Suprapubic skin (tissue), 4 donors: ENCODE results near the gene MAN1C1. TPM values are rescaled to one million over a fixed set of nuclear protein-coding genes. Genes with fewer than 3 reads are reported as not detected.

Source experiments
- DNase-seq, 2 donors: peaks; one replicate each; pipeline ENCODE4 v3.0.0-alpha.2; 2019; ENCODE audit warnings: low spot score in 2 of 2
- H3K27ac ChIP-seq: fragments of 200-600 bp; sonication (generic); one replicate; pipeline ENCODE4 v1.5.1; 2019
- H3K27me3 ChIP-seq: fragments of 200-600 bp; sonication (generic); one replicate; pipeline ENCODE4 v1.5.1; 2019
- H3K36me3 ChIP-seq: fragments of 200-600 bp; sonication (generic); one replicate; pipeline ENCODE4 v1.5.1; 2019
- H3K4me1 ChIP-seq: fragments of 200-600 bp; sonication (generic); one replicate; pipeline ENCODE4 v1.5.1; 2019
- H3K4me3 ChIP-seq: fragments of 200-600 bp; sonication (generic); one replicate; pipeline ENCODE4 v1.5.1; 2019; ENCODE audit warnings: mild to moderate bottlenecking
- H3K9me3 ChIP-seq: fragments of 200-600 bp; sonication (generic); one replicate; pipeline ENCODE4 v1.5.1; 2019
- CTCF ChIP-seq, 2 donors: fragments of 200-600 bp in 1 of 2; fragments of 450-650 bp in 1 of 2; sonication (generic) in 1 of 2; IDR thresholded peaks; one replicate each; pipeline ENCODE4 v1.5.1; 2016 to 2019; ENCODE audit warnings: antibody characterized with exemption in 2 of 2, mild to moderate bottlenecking in 1 of 2, moderate library complexity in 1 of 2
- EP300 ChIP-seq: sonication (generic); formaldehyde crosslinking; IDR thresholded peaks from one replicate; pipeline ENCODE4 v1.6.1; 2017; ENCODE audit warnings: antibody characterized with exemption
- POLR2A ChIP-seq, 2 donors: fragments of 450-650 bp; IDR thresholded peaks; one replicate each; pipeline ENCODE4 v1.6.1; 2017; ENCODE audit warnings: antibody characterized with exemption in 2 of 2, mild to moderate bottlenecking in 2 of 2, moderate library complexity in 2 of 2
- POLR2AphosphoS5 ChIP-seq, 3 donors: sonication (generic); formaldehyde crosslinking; IDR thresholded peaks; one replicate each; pipeline ENCODE4 v1.6.1; 2017; ENCODE audit warnings: antibody characterized with exemption in 3 of 3
- WGBS: methylation state at CpG from one replicate; pipeline ENCODE4 v1.1.5; 2018; 5-methylcytosine and 5-hydroxymethylcytosine counted together
- total RNA-seq, 4 donors: library from RNA; depleted of rRNA; stranded (reverse); fragments of >200 nt; gene quantifications; one replicate each; pipeline ENCODE4 v1.1.0, GENCODE V29; 2016

Gene MAN1C1
- total RNA-seq, 4 donors from 2014 or later: 7.3 to 15.2 (median 8.0) TPM

DNA sequence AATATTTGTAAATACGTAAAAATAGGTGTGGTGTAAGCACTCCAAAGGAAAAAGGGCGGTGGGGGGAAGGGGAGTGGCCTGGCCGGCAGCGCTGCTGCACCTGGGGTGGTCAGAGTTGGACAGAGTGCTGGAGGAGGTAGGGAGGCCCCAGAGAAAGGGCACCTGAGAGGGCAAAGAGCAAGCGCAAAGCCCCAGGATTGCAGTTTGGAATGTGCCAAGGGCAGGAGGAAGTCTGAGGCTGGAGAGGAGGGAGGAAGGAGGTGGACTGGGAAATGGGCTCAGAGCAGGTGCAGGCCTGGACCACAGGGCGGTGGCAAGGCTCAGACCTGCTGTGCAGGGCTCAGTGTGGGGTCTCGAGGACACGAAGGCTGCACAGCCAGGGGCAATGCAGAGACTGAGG lies 42.6 kb upstream of the MAN1C1 start:
- WGBS: 72% methylated on average over 8 of the region's 8 CpGs
- H3K9me3 ChIP-seq: no peaks in the 10 kb centered on the region
- no peak overlapping the region for H3K27ac ChIP-seq
- H3K27me3 ChIP-seq: no peaks in the 10 kb centered on the region
- TF ChIP-seq POLR2AphosphoS5 (IDR thresholded peaks at IDR 0.05): no peak
- TF ChIP-seq POLR2A (IDR thresholded peaks at IDR 0.05): no peak
- TF ChIP-seq CTCF (IDR thresholded peaks at IDR 0.05): no peak
- no peak for TF ChIP-seq EP300
- H3K4me3 ChIP-seq: no peak overlapping the region
- no peaks in the 10 kb centered on the region for H3K36me3 ChIP-seq
- H3K4me1 ChIP-seq: peaks cover 18% of the 10 kb centered on the region
- no peak for DNase-seq

- H3K27ac ChIP-seq: no peak overlapping the region
- peaks cover 15% of the 10 kb centered on the region for H3K4me1 ChIP-seq
- no peaks in the 10 kb centered on the region for H3K9me3 ChIP-seq
- H3K27me3 ChIP-seq: no peaks in the 10 kb centered on the region
- WGBS: 97% methylated on average over 2 of the region's 2 CpGs
- no peak for DNase-seq
- H3K4me3 ChIP-seq: no peak overlapping the region
- no peaks in the 10 kb centered on the region for H3K36me3 ChIP-seq
- TF ChIP-seq CTCF (IDR thresholded peaks at IDR 0.05): no peak
- TF ChIP-seq POLR2A (IDR thresholded peaks at IDR 0.05): no peak
- TF ChIP-seq EP300: no peak
- no peak for TF ChIP-seq POLR2AphosphoS5 (IDR thresholded peaks at IDR 0.05)
Observed at GRCh38 chr1:25575191-25575590, 41.4 kb upstream of the MAN1C1 start.

- no peaks in the 10 kb centered on the region for H3K27me3 ChIP-seq
- H3K9me3 ChIP-seq: no peaks in the 10 kb centered on the region
- TF ChIP-seq POLR2A (IDR thresholded peaks at IDR 0.05) (no peak), CTCF (IDR thresholded peaks at IDR 0.05) (no peak), POLR2AphosphoS5 (IDR thresholded peaks at IDR 0.05) (no peak), EP300 (no peak)
- H3K4me3 ChIP-seq: no peak overlapping the region
- no peak overlapping the region for H3K27ac ChIP-seq
- peaks cover 15% of the 10 kb centered on the region for H3K4me1 ChIP-seq
- no peak for DNase-seq
- no peaks in the 10 kb centered on the region for H3K36me3 ChIP-seq
- 89% methylated on average over 18 of the region's 18 CpGs for WGBS
Observed at GRCh38 chr1:25576459-25577133, 40.0 kb upstream of the MAN1C1 start.

GRCh38 chr1:25577134-25577920 lies 39.3 kb upstream of the MAN1C1 start:
- Histone ChIP-seq H3K4me1 (peaks cover 15% of the 10 kb centered on the region), H3K36me3 (no peaks in the 10 kb centered on the region), H3K4me3 (no peak overlapping the region), H3K9me3 (no peaks in the 10 kb centered on the region), H3K27ac (no peak overlapping the region), H3K27me3 (no peaks in the 10 kb centered on the region)
- TF ChIP-seq EP300 (no peak), POLR2A (IDR thresholded peaks at IDR 0.05) (no peak)
- DNase-seq: no peak
- 73% methylated on average over 20 of the region's 21 CpGs for WGBS

GRCh38 chr1:25579292-25580252 lies 37.0 kb upstream of the MAN1C1 start:
- H3K9me3 ChIP-seq: no peaks in the 10 kb centered on the region
- H3K4me3 ChIP-seq: no peak overlapping the region
- H3K27me3 ChIP-seq: no peaks in the 10 kb centered on the region
- H3K4me1 ChIP-seq: no peaks in the 10 kb centered on the region
- 82% methylated on average over 19 of the region's 19 CpGs for WGBS
- TF ChIP-seq POLR2A (IDR thresholded peaks at IDR 0.05) (no peak), POLR2AphosphoS5 (IDR thresholded peaks at IDR 0.05) (no peak), CTCF (IDR thresholded peaks at IDR 0.05) (no peak), EP300 (no peak)
- H3K27ac ChIP-seq: no peak overlapping the region
- no peaks in the 10 kb centered on the region for H3K36me3 ChIP-seq
- DNase-seq: no peak
